HL-60 (cell line): ENCODE results near the gene KLHL30.

Experiments used
- DNase-seq, 2 experiments: peaks; one replicate each; pipeline ENCODE4 v3.0.0-alpha.2; 2010 to 2020; ENCODE audit warnings: low read depth in 1 of 2, low spot score in 1 of 2
- H3K27ac ChIP-seq: fragments of 250-450 bp; sonication (Bioruptor Pico); replicated peaks from 2 replicates; pipeline ENCODE4 v1.5.1; 2020; ENCODE audit warnings: mild to moderate bottlenecking, moderate library complexity
- H3K27me3 ChIP-seq: fragments of 250-450 bp; sonication (Bioruptor Pico); 2 replicates; pipeline ENCODE4 v1.5.1; 2021; ENCODE audit warnings: mild to moderate bottlenecking, moderate library complexity; ENCODE audit not compliant: insufficient read depth, poor library complexity, severe bottlenecking
- H3K4me3 ChIP-seq: replicated peaks from 2 replicates; pipeline ENCODE4 v1.5.1; 2011; ENCODE audit warnings: mild to moderate bottlenecking, control low read depth, low read length; ENCODE audit not compliant: insufficient read depth
- CTCF ChIP-seq: IDR thresholded peaks from one replicate; pipeline ENCODE4 v1.5.1; 2011; ENCODE audit warnings: low read length, control low read depth, inconsistent platforms; ENCODE audit not compliant: insufficient read depth
- GABPA ChIP-seq: IDR thresholded peaks from 2 replicates; pipeline ENCODE4 v1.6.1; 2012; ENCODE audit warnings: low read depth
- POLR2AphosphoS5 ChIP-seq: IDR thresholded peaks from 2 replicates; pipeline ENCODE4 v1.6.1; 2012; ENCODE audit warnings: low read depth
- REST ChIP-seq: IDR thresholded peaks from 2 replicates; pipeline ENCODE4 v1.6.1; 2012; ENCODE audit warnings: low read depth; ENCODE audit not compliant: insufficient replicate concordance
- SPI1 ChIP-seq: IDR thresholded peaks from 2 replicates; pipeline ENCODE4 v1.6.1; 2012; ENCODE audit warnings: low read depth, mild to moderate bottlenecking, borderline replicate concordance

Gene KLHL30

GRCh38 chr2:238146884-238147544 lies 8.5 kb downstream of the KLHL30 start:
- Histone ChIP-seq H3K4me3 (no peak overlapping the region), H3K27ac (no peak overlapping the region), H3K27me3 (no peaks in the 10 kb centered on the region)
- DNase-seq: no peak
- TF ChIP-seq REST (no peak), GABPA (no peak), SPI1 (no peak), POLR2AphosphoS5 (no peak), CTCF (no peak)

- H3K27me3 ChIP-seq: no peaks in the 10 kb centered on the region
- TF ChIP-seq GABPA (no peak), POLR2AphosphoS5 (no peak), REST (no peak)
- no peak for DNase-seq
These were observed 10.5 kb downstream of the KLHL30 start for GRCh38 chr2:238148981-238149380.

GRCh38 chr2:238149841-238150572 lies 11.5 kb downstream of the KLHL30 start:
- no peak for DNase-seq
- Histone ChIP-seq H3K27ac (no peak overlapping the region), H3K27me3 (no peaks in the 10 kb centered on the region), H3K4me3 (no peak overlapping the region)
- no peak for TF ChIP-seq CTCF
- TF ChIP-seq REST: no peak
- no peak for TF ChIP-seq SPI1
- no peak for TF ChIP-seq GABPA
- TF ChIP-seq POLR2AphosphoS5: no peak

More at GRCh38 chr2:238148981-238149380, 10.5 kb downstream of the KLHL30 start:
- H3K27ac ChIP-seq: no peak overlapping the region
- no peak overlapping the region for H3K4me3 ChIP-seq
